SK-N-MC (cell line): ENCODE data around the gene CDH23.

Experiments used
- DNase-seq: peaks from one replicate; pipeline ENCODE4 v3.0.0-alpha.2; 2011; ENCODE audit warnings: low read depth, low spot score
- H3K27ac ChIP-seq: fragments of 200-600 bp; sonication (generic); 2 replicates; pipeline ENCODE4 v1.5.1; 2016; ENCODE audit warnings: mixed run types
- H3K36me3 ChIP-seq: fragments of 200-600 bp; sonication (generic); 2 replicates; pipeline ENCODE4 v1.6.1; 2017; ENCODE audit warnings: antibody characterized with exemption, low read length, mixed read lengths; ENCODE audit not compliant: insufficient read depth
- H3K4me3 ChIP-seq: fragments of 200-600 bp; sonication (generic); 2 replicates; pipeline ENCODE4 v1.5.1; 2016
- H3K9ac ChIP-seq: fragments of 200-600 bp; sonication (generic); 2 replicates; pipeline ENCODE4 v1.8.0; 2017; ENCODE audit warnings: mixed run types, mixed read lengths; ENCODE audit not compliant: insufficient read length
- H3K9me3 ChIP-seq: fragments of 200-600 bp; sonication (generic); 2 replicates; pipeline ENCODE4 v1.6.1; 2017; ENCODE audit warnings: low read depth, mild to moderate bottlenecking, antibody characterized with exemption, low read length, moderate library complexity, mixed read lengths
- EZH2 ChIP-seq: fragments of 200-600 bp; sonication (generic); IDR thresholded peaks from one replicate; pipeline ENCODE4 v1.6.1; 2017; ENCODE audit warnings: antibody characterized with exemption
- FOXP2 ChIP-seq: optimal IDR thresholded peaks from 2 replicates; pipeline ENCODE3; 2011; ENCODE audit warnings: mild to moderate bottlenecking, moderate library complexity; ENCODE audit not compliant: insufficient read depth; ENCODE audit errors: extremely low read length, control extremely low read depth
- POLR2AphosphoS5 ChIP-seq: IDR thresholded peaks from 2 replicates; pipeline ENCODE4 v1.6.1; 2012; ENCODE audit warnings: mild to moderate bottlenecking, low read depth, low read length, borderline replicate concordance

CDH23 gene

DNA sequence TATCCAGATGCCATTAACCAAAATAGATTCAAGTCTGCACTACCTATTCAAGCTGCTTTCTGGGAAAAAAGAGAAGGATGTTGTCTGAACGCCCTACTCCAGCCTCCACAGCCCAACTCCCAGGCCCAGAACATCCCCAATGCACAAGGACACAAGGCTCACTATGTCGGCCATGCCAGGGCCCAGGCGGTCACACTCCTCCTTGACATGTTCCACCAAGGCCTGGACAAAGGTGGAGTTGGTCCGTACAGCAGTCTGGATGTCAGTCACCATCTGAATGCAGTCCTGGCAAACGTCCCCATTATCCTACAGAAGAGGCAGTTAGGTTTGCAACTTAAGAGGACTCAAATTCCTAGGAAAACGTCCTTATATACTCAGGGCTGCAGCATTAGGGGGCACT, 431.1 kb downstream of the CDH23 start:
- Histone ChIP-seq H3K36me3 (peaks cover 65% of the 10 kb centered on the region; the same call in 1 of the 2 replicates), H3K4me3 (no peak overlapping the region), H3K9me3 (no peaks in the 10 kb centered on the region), H3K9ac (no peak overlapping the region), H3K27ac (no peak overlapping the region)
- no peak for DNase-seq
- TF ChIP-seq EZH2 (no peak), FOXP2 (no peak), POLR2AphosphoS5 (no peak)

DNA sequence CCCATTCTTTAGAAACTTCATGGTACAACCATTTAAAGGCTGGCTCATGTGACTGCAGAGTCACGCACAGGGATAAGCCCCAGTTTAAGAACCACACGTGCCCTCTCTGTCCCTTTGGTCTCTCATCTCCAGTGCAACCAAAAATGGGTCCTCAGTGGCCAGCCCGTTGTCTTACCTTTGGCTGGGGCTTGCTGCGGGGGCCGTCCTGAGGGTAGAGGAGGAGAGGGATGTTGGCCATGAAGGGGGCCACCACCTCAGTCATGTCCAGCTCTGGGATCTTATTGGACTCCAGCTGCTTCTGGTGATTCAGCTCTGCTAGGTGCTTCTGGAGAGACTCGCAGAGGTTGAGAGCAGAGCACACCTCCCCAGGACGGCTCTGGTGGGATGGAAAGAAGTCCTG, 432.0 kb downstream of the CDH23 start:
- H3K27ac ChIP-seq, result no peak overlapping the region
- no peak for DNase-seq
- H3K4me3 ChIP-seq, result no peak overlapping the region
- no peaks in the 10 kb centered on the region for H3K9me3 ChIP-seq
- no peak overlapping the region for H3K9ac ChIP-seq
- no peak for TF ChIP-seq EZH2
- no peak for TF ChIP-seq FOXP2
- no peak for TF ChIP-seq POLR2AphosphoS5
- peaks cover 61% of the 10 kb centered on the region; the same call in 1 of the 2 replicates for H3K36me3 ChIP-seq

DNA sequence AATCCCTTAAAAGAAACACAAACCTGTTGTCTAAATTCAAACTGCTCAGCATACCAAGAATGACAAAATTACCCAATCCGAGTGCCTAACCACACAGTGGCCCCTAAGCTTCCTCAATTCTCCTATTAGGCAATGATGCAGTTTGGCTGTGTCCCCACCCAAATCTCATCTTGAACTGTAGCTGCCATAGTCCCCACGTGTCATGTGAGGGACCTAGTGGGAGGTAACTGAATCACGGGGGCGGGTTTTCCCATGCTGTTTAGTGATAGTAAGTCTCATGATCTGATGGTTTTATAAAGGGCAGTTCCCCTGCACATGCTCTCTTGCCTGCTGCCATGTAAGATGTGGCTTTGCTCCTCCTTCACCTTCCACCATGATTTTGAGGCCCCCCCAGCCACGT, 432.5 kb downstream of the CDH23 start:
- Histone ChIP-seq H3K9me3 (no peaks in the 10 kb centered on the region), H3K4me3 (no peak overlapping the region), H3K9ac (no peak overlapping the region), H3K27ac (no peak overlapping the region), H3K36me3 (peaks cover 56% of the 10 kb centered on the region; the same call in 1 of the 2 replicates)
- no peak for TF ChIP-seq POLR2AphosphoS5
- TF ChIP-seq FOXP2, result no peak
- no peak for TF ChIP-seq EZH2
- no peak for DNase-seq

DNA sequence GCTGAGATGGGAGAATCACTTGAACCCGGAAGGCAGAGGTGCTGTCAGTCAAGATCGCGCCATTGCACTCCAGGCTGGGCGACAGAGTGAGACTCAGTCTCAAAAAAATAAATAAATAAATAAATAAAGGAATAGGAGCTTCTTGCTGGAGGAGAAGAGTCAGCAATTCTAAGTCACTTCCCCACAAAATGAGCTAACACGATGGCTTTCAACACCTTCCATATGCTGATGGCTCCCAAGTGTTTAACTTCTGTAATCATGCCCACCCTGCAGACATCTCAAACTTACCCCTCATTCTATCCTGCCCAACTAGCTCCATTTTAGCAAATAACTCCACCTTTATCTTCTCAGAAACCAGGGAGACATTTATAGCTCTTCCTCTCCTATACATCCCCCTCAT, 433.2 kb downstream of the CDH23 start:
- no peaks in the 10 kb centered on the region for H3K9me3 ChIP-seq
- no peak overlapping the region for H3K4me3 ChIP-seq
- no peak for TF ChIP-seq FOXP2
- H3K36me3 ChIP-seq, result peaks cover 49% of the 10 kb centered on the region; the same call in 1 of the 2 replicates
- DNase-seq, result no peak
- no peak overlapping the region for H3K27ac ChIP-seq
- H3K9ac ChIP-seq, result no peak overlapping the region

DNA sequence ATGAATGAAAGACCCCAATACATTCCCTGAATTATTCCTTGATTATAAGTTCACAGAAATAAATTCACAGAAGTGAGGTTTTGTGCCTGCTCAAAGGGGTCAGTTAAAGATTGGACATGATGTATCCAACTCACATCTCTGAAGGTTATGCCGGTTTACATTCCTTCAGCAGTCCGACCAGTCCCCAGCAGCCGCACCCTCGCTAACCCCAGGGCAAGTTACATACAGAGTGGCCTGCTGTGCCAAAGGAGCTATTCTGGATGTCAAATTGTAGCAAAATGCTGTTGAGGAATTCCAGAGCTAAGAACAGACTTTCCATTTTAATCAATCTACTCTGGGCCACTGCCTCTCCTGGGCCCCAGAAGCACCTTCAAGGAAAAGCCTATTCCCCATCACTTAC, 434.0 kb downstream of the CDH23 start:
- no peak overlapping the region for H3K27ac ChIP-seq
- no peaks in the 10 kb centered on the region for H3K9me3 ChIP-seq
- H3K36me3 ChIP-seq, result peaks cover 41% of the 10 kb centered on the region; the same call in 1 of the 2 replicates
- TF ChIP-seq EZH2 (no peak), POLR2AphosphoS5 (no peak), FOXP2 (no peak)
- no peak overlapping the region for H3K9ac ChIP-seq
- DNase-seq, result no peak
- no peak overlapping the region for H3K4me3 ChIP-seq

DNA sequence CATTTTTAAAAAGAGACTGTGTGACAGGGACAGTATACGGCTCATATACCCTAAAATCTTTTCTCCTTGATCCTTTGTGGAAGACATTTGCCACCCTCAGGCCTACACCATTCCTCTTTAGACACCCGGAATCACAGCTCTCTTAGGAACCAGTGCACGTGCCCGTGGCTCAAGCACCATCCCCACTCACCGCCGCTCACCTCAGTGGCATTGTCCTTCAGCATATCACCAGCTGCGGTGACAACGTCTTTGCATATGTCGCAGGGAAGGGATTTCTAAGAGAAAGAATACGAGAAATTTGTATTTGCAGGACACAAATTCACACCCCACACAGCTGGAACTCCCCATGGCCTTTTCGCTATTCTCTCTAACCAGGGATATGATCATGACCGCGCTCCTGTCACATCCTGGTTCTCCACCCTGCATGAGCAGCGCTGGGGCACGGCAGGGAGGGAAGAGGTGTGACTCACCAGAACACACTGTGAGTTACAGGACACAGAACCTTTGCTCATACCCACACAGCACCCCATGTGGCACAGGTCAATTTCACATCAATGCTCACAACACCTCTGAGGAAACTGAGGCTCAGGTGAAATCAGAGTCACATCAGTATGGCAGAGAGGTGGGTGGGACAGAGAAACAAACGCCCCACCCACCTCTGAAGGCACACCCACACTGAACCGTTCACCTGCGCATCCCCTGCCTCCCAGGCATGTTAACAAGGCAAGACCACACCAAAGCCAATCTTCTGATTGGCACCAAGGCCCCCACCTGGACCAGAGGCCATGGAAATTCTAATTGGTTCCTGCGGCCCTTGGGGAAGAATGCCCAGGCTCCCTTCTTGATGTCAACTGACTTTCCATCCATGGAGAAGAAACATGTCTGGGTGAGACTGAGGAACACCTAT, 435.2 kb downstream of the CDH23 start:
- H3K9ac ChIP-seq, result no peak overlapping the region
- no peak overlapping the region for H3K4me3 ChIP-seq
- TF ChIP-seq POLR2AphosphoS5 (no peak), EZH2 (no peak), FOXP2 (no peak)
- no peaks in the 10 kb centered on the region for H3K9me3 ChIP-seq
- no peak for DNase-seq
- H3K27ac ChIP-seq, result no peak overlapping the region
- peaks cover 32% of the 10 kb centered on the region; the same call in 1 of the 2 replicates for H3K36me3 ChIP-seq

DNA sequence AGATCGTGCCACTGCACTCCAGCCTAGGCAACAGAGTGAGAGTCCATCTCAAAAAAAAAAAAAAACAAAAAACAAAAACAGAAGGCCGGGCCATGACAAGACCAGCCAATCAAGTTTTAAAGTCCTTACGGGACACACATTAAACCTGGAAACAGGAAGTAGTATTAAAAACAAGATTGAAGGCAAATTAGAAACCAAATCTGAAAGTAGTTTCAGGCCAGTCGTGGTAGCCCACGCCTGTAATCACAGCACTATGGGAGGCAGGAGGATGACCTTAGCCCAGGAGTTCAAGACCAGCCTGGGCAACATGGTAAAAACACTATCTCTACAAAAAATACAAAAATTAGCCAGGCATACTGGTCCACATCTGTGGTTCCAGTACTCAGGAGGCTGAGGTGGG, 436.2 kb downstream of the CDH23 start:
- peaks cover 28% of the 10 kb centered on the region; the same call in 1 of the 2 replicates for H3K36me3 ChIP-seq

DNA sequence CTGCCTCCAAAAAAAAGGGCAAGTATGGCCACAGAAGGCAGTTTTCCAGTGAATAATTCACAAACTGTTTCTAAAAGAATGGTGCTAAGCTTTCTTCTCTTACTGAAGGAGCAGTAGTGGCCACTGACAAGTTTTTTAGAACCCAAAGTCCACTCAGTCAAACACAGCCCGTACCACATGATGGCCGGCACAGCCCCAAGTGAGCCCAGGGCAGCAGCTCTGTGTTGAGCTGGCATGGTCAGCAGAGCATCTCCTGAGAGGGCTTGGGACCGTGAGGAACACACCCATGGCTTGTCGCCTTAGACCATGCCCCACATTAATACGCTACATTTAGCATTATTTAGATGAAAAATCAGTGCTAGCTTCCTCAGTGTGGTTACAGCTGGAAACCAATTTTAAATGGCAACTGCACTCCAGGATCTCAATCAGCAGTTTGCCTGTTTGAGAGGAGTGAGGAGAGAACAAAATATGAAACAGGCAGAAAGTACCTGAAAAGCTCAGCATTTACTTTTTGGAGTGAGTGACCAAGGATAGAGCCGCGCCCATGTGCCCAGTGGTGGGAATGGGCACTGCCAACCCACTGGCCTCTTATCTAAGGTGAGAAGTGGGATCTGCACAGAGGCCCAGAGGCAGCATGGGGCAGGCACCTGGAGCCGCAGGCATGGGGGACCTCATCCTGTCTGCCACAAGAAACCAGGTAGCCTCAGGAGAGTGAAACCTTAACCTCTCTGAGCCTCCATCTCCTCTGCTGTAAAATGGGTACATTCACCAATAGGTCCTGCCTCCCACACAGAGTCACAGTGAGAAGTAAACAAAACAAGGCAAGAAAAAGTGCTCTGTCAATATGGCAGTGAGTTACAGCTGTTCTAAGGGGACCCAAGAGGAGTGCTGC, 437.0 kb downstream of the CDH23 start:
- H3K36me3 ChIP-seq, result peaks cover 25% of the 10 kb centered on the region; the same call in 1 of the 2 replicates

More for the DNA sequence above, 436.2 kb downstream of the CDH23 start:
- TF ChIP-seq EZH2, result no peak
- no peak for TF ChIP-seq POLR2AphosphoS5
- no peak for TF ChIP-seq FOXP2
- Histone ChIP-seq H3K27ac (no peak overlapping the region), H3K9me3 (no peaks in the 10 kb centered on the region), H3K4me3 (no peak overlapping the region), H3K9ac (no peak overlapping the region)
- no peak for DNase-seq

More for the DNA sequence above, 437.0 kb downstream of the CDH23 start:
- no peak overlapping the region for H3K4me3 ChIP-seq
- no peak overlapping the region for H3K9ac ChIP-seq
- no peak overlapping the region for H3K27ac ChIP-seq
- no peaks in the 10 kb centered on the region for H3K9me3 ChIP-seq
- TF ChIP-seq FOXP2 (no peak), POLR2AphosphoS5 (no peak), EZH2 (no peak)
- no peak for DNase-seq
